HepG2 (cell line): ENCODE results near the gene ABCA3. TPM values are rescaled to one million over a fixed set of nuclear protein-coding genes. Genes with fewer than 3 reads are reported as not detected.

Experiments
- ARID4A ChIP-seq: sonication (generic); formaldehyde crosslinking; IDR thresholded peaks from 2 replicates; pipeline ENCODE4 v1.5.0; 2020; ENCODE audit warnings: mild to moderate bottlenecking, missing genetic modification reagents, borderline replicate concordance
- CHD2 ChIP-seq: IDR thresholded peaks from 2 replicates; pipeline ENCODE4 v1.6.1; 2011; ENCODE audit warnings: low read depth, low read length, improper control_type of control experiment
- IRF1 ChIP-seq: sonication (generic); formaldehyde crosslinking; IDR thresholded peaks from 2 replicates; pipeline ENCODE4 v1.4.0; 2020; ENCODE audit warnings: low read depth, mild to moderate bottlenecking, missing genetic modification reagents
- IRF9 ChIP-seq: sonication (generic); formaldehyde crosslinking; IDR thresholded peaks from 2 replicates; pipeline ENCODE4 v1.8.0; 2022; ENCODE audit warnings: missing genetic modification reagents, mild to moderate bottlenecking, borderline replicate concordance
- KDM6A ChIP-seq: IDR thresholded peaks from 2 replicates; pipeline ENCODE4 v1.6.1; 2016; ENCODE audit warnings: low read depth
- MEF2D ChIP-seq: sonication (generic); formaldehyde crosslinking; IDR thresholded peaks from 2 replicates; pipeline ENCODE4 v1.5.1; 2020; ENCODE audit warnings: mild to moderate bottlenecking, missing genetic modification reagents
- MYC ChIP-seq: sonication (generic); formaldehyde crosslinking; IDR thresholded peaks from 2 replicates; pipeline ENCODE4 v1.9.0; 2021; ENCODE audit warnings: missing genetic modification reagents, borderline replicate concordance
- NR2F6 ChIP-seq, 2 experiments: IDR thresholded peaks; 2 replicates each; pipeline ENCODE4 v1.6.1; 2016; ENCODE audit warnings: antibody characterized with exemption in 1 of 2, mild to moderate bottlenecking in 1 of 2
- SAP130 ChIP-seq: IDR thresholded peaks from 2 replicates; pipeline ENCODE4 v1.6.1; 2016; ENCODE audit warnings: low read depth
- SNRNP70 ChIP-seq: fragments of 200-400 bp; formaldehyde crosslinking; IDR thresholded peaks from 2 replicates; pipeline ENCODE4 v1.6.1; 2017; ENCODE audit warnings: mild to moderate bottlenecking, low read depth, low read length, moderate library complexity
- STAG1 ChIP-seq: sonication (generic); formaldehyde crosslinking; IDR thresholded peaks from 2 replicates; pipeline ENCODE4 v1.4.0; 2020; ENCODE audit warnings: missing genetic modification reagents
- STAT5B ChIP-seq: sonication (generic); formaldehyde crosslinking; IDR thresholded peaks from 2 replicates; pipeline ENCODE4 v1.4.0; 2020; ENCODE audit warnings: missing genetic modification reagents
- TAF15 ChIP-seq: fragments of 200-400 bp; formaldehyde crosslinking; IDR thresholded peaks from one replicate; pipeline ENCODE4 v1.6.1; 2018; ENCODE audit warnings: mild to moderate bottlenecking, low read depth, low read length; ENCODE audit not compliant: poor library complexity, severe bottlenecking
- XRCC5 ChIP-seq: fragments of 200-400 bp; formaldehyde crosslinking; optimal IDR thresholded peaks from 2 replicates; pipeline ENCODE3; 2017; ENCODE audit warnings: mild to moderate bottlenecking, low read length
- ZBTB44 ChIP-seq: sonication (generic); formaldehyde crosslinking; IDR thresholded peaks from 2 replicates; pipeline ENCODE4 v1.4.0; 2020; ENCODE audit warnings: missing genetic modification reagents
- ZFP41 ChIP-seq: sonication (generic); formaldehyde crosslinking; IDR thresholded peaks from 2 replicates; pipeline ENCODE4 v1.4.0; 2020; ENCODE audit warnings: mild to moderate bottlenecking, missing genetic modification reagents, borderline replicate concordance
- ZFP90 ChIP-seq: sonication (generic); formaldehyde crosslinking; IDR thresholded peaks from 2 replicates; pipeline ENCODE4 v1.8.0; 2022; ENCODE audit warnings: missing genetic modification reagents, mild to moderate bottlenecking, inconsistent platforms, borderline replicate concordance
- ZKSCAN1 ChIP-seq: fragments of 150-350 bp; IDR thresholded peaks from 2 replicates; pipeline ENCODE4 v1.6.1; 2014; ENCODE audit warnings: low read length
- ZNF12 ChIP-seq: sonication (generic); formaldehyde crosslinking; IDR thresholded peaks from 2 replicates; pipeline ENCODE4 v1.5.0; 2020; ENCODE audit warnings: missing genetic modification reagents
- ZNF589 ChIP-seq: sonication (generic); formaldehyde crosslinking; conservative IDR thresholded peaks from 2 replicates; pipeline ENCODE4 v1.8.0; 2022; ENCODE audit warnings: mild to moderate bottlenecking, moderate library complexity, missing genetic modification reagents
- ZNF614 ChIP-seq: IDR thresholded peaks from 2 replicates; pipeline ENCODE4 v1.6.1; 2018; ENCODE audit warnings: missing biosample characterization, missing genetic modification reagents, inconsistent platforms, borderline replicate concordance
- ZNF724P ChIP-seq: sonication (generic); formaldehyde crosslinking; IDR thresholded peaks from 2 replicates; pipeline ENCODE4 v1.8.0; 2022; ENCODE audit warnings: missing genetic modification reagents, borderline replicate concordance
- polyA plus RNA-seq, 8 experiments: library from polyadenylated mRNA; depleted of rRNA in 3 of 8; stranded (reverse) in 7 of 8; unstranded in 1 of 8; fragments of >200 nt; fragmentation: Illumina TruSeq in 4 of 8; extraction: Trizol in 4 of 8; gene quantifications; 2 replicates each; pipeline versions ENCODE4 v1.2.1 to v1.2.3, GENCODE V29; 2011 to 2016; ENCODE audit warnings: low read depth in 4 of 8, missing spikeins in 1 of 8, mixed read lengths in 1 of 8; ENCODE audit not compliant: insufficient read depth in 1 of 8
- total RNA-seq, 5 experiments: library from RNA; depleted of rRNA; stranded (reverse); fragments of >200 nt; fragmentation: Illumina TruSeq; extraction: Trizol; gene quantifications; 2 replicates each; pipeline ENCODE4 v1.2.3, GENCODE V29; 2016; ENCODE audit warnings: low read depth in 1 of 5

Gene ABCA3
- total and polyA plus RNA-seq, 2 of the 13 experiments (the other 11 are each of a cell fraction or from before 2014, with no cell fraction given), result 0.60 to 1.5 TPM

GRCh38 chr16:2340564-2341455 is at the start of gene ABCA3 (continued):
- no peak for TF ChIP-seq NR2F6 (IDR thresholded peaks at IDR 0.05)
- TF ChIP-seq NR2F6 (CRISPR knock-in tag; IDR thresholded peaks at IDR 0.05), result peak; percentile 82
- TF ChIP-seq CHD2, result no peak
- peak; percentile 96 for TF ChIP-seq ZNF589
- peak; percentile 94 for TF ChIP-seq ZNF614
- TF ChIP-seq ZFP90 (CRISPR knock-in tag), result peak; percentile 95
- peak; percentile 83 for TF ChIP-seq MEF2D (CRISPR knock-in tag)
- TF ChIP-seq ZNF724P, result peak; percentile 98
- peak; percentile 94 for TF ChIP-seq XRCC5
- TF ChIP-seq TAF15, result no peak
- TF ChIP-seq ARID4A (CRISPR knock-in tag), result peak; percentile 86; the same call in 1 of the 2 replicates
- TF ChIP-seq ZFP41 (CRISPR knock-in tag), result peak; percentile 98; the same call in 1 of the 2 replicates
- TF ChIP-seq ZKSCAN1, result peak; percentile 20; the same call in 1 of the 2 replicates
- 0 out of 2 replicates have a peak, but pooled peaks have one; percentile 56 for TF ChIP-seq IRF1
- TF ChIP-seq SNRNP70, result no peak
- TF ChIP-seq IRF9 (CRISPR knock-in tag), result peak; percentile 94
- peak; percentile 85 for TF ChIP-seq SAP130 (CRISPR knock-in tag)
- TF ChIP-seq ZNF12 (CRISPR knock-in tag), result peak; percentile 79
- TF ChIP-seq STAG1 (CRISPR knock-in tag), result peak; percentile 83
- peak; percentile 97 for TF ChIP-seq MYC (CRISPR knock-in tag)
- TF ChIP-seq STAT5B, result peak; percentile 78; the same call in 1 of the 2 replicates
- TF ChIP-seq KDM6A, result no peak; the same call in 1 of the 2 replicates
- 0 out of 2 replicates have a peak, but pooled peaks have one; percentile 69 for TF ChIP-seq ZBTB44
